ENCODE measurements around the gene ARHGAP42.

Gene ARHGAP42

DNA sequence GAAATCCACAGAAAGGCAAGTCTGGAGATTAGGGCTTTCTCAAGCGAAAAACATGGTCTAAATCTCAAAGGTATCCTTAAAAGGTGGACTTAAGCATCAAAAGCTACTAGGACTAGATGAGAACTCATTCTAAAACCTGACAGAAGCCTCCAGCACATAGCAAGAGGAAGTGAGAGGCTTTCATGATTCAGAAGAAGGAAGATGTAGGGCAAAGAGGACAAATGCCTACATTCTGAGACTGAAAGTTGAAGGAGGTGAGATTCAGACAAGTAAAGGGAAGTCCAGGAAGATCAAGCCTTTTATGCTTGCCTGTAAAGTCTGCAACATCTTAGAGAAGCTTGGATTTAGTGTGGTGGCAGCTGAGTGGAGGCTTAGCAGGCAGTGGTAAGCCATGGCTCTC is 343.6 kb downstream of the ARHGAP42 start:
- Histone ChIP-seq H4K20me1 (ENCODE audit: insufficient read depth, low read length) (no peaks in the 10 kb centered on the region), H3K79me2 (ENCODE audit: insufficient read depth, low read length) (no peaks in the 10 kb centered on the region), H3F3A (ENCODE audit: insufficient read depth, low read length) (no peaks in the 10 kb centered on the region), H3K4me2 (ENCODE audit: low read length) (no peak overlapping the region), H3K36me3 (ENCODE audit: insufficient read depth, low read length) (no peaks in the 10 kb centered on the region), H2AFZ (ENCODE audit: low read length) (no peak overlapping the region), H3K9me3 (ENCODE audit: low read length) (no peaks in the 10 kb centered on the region), H3K27ac (ENCODE audit: low read depth, low read length, poor library complexity, severe bottlenecking) (no peak overlapping the region), H3K4me1 (ENCODE audit: insufficient read depth, low read length, severe bottlenecking) (no peaks in the 10 kb centered on the region), H3K27me3 (ENCODE audit: insufficient read depth, low read length) (no peaks in the 10 kb centered on the region), H3K9me2 (ENCODE audit: low read depth, low read length) (no peaks in the 10 kb centered on the region), H3K4me3 (ENCODE audit: low read depth, low read length, poor library complexity, severe bottlenecking) (no peak overlapping the region), H3K9ac (ENCODE audit: low read length) (no peak overlapping the region)
- no peak for TF ChIP-seq EZH2 (IDR thresholded peaks at IDR 0.05; ENCODE audit: borderline replicate concordance, low read length)
- TF ChIP-seq, protein P1, sequence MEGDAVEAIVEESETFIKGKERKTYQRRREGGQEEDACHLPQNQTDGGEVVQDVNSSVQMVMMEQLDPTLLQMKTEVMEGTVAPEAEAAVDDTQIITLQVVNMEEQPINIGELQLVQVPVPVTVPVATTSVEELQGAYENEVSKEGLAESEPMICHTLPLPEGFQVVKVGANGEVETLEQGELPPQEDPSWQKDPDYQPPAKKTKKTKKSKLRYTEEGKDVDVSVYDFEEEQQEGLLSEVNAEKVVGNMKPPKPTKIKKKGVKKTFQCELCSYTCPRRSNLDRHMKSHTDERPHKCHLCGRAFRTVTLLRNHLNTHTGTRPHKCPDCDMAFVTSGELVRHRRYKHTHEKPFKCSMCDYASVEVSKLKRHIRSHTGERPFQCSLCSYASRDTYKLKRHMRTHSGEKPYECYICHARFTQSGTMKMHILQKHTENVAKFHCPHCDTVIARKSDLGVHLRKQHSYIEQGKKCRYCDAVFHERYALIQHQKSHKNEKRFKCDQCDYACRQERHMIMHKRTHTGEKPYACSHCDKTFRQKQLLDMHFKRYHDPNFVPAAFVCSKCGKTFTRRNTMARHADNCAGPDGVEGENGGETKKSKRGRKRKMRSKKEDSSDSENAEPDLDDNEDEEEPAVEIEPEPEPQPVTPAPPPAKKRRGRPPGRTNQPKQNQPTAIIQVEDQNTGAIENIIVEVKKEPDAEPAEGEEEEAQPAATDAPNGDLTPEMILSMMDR (IDR thresholded peaks at IDR 0.05; ENCODE audit: low read length): no peak

DNA sequence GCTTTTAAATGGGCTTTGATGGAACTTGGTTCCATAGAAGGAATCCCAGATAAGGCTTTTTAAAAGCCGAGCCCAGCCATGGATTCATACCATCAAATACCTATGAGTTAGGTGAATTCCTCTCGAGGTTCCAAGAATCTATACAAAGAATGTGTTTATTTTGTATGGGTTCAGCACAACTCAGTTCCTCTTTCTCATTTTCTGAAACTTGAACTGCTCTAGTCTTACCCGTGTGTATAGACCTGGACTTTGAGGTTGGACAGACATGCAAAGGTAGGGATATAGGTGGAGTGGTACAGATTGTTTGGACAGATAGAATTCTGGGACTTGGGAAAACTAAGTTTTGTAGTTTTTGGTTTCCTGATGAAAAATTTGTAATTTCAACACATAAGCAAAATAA is 344.6 kb downstream of the ARHGAP42 start:
- Histone ChIP-seq H3K4me2 (ENCODE audit: low read length) (no peak overlapping the region), H2AFZ (ENCODE audit: low read length) (no peak overlapping the region), H3K9me2 (ENCODE audit: low read depth, low read length) (no peaks in the 10 kb centered on the region), H3K27ac (ENCODE audit: low read depth, low read length, poor library complexity, severe bottlenecking) (no peak overlapping the region), H3K79me2 (ENCODE audit: insufficient read depth, low read length) (no peaks in the 10 kb centered on the region), H3K9ac (ENCODE audit: low read length) (no peak overlapping the region), H3K4me1 (ENCODE audit: insufficient read depth, low read length, severe bottlenecking) (no peaks in the 10 kb centered on the region), H3K27me3 (ENCODE audit: insufficient read depth, low read length) (no peaks in the 10 kb centered on the region), H4K20me1 (ENCODE audit: insufficient read depth, low read length) (no peaks in the 10 kb centered on the region), H3K36me3 (ENCODE audit: insufficient read depth, low read length) (no peaks in the 10 kb centered on the region), H3K4me3 (ENCODE audit: low read depth, low read length, poor library complexity, severe bottlenecking) (no peak overlapping the region), H3K9me3 (ENCODE audit: low read length) (no peaks in the 10 kb centered on the region), H3F3A (ENCODE audit: insufficient read depth, low read length) (no peaks in the 10 kb centered on the region)
- TF ChIP-seq EZH2 (IDR thresholded peaks at IDR 0.05; ENCODE audit: borderline replicate concordance, low read length): no peak
- TF ChIP-seq, protein P1 (IDR thresholded peaks at IDR 0.05; ENCODE audit: low read length): no peak

DNA sequence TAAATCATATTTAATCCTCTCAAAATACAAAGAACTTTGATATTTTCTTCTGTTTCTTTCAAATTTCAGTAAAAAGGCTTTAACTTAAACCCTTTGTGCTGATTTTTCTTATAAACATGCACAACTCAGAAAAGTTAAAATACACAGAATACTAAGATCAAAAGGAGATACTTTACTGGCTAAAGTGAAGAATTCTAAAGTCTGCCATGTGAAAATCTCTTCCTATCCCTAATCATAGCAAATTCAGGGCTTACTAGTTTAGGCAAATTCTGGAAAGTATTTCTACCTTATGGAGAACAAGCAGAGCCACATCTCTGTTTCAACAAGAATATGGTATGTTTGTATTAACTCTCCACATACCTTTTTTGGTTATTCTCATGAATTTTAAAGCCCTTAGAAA is 345.9 kb downstream of the ARHGAP42 start:
- H3K9me3 ChIP-seq (ENCODE audit: low read length): no peaks in the 10 kb centered on the region
- no peak overlapping the region for H3K4me2 ChIP-seq (ENCODE audit: low read length)
- no peak overlapping the region for H3K27ac ChIP-seq (ENCODE audit: low read depth, low read length, poor library complexity, severe bottlenecking)
- H3F3A ChIP-seq (ENCODE audit: insufficient read depth, low read length): no peaks in the 10 kb centered on the region
- no peak for TF ChIP-seq EZH2 (IDR thresholded peaks at IDR 0.05; ENCODE audit: borderline replicate concordance, low read length)
- TF ChIP-seq, protein P1 (IDR thresholded peaks at IDR 0.05; ENCODE audit: low read length): no peak
- no peak overlapping the region for H3K4me3 ChIP-seq (ENCODE audit: low read depth, low read length, poor library complexity, severe bottlenecking)
- no peaks in the 10 kb centered on the region for H4K20me1 ChIP-seq (ENCODE audit: insufficient read depth, low read length)
- no peaks in the 10 kb centered on the region for H3K79me2 ChIP-seq (ENCODE audit: insufficient read depth, low read length)
- no peak overlapping the region for H2AFZ ChIP-seq (ENCODE audit: low read length)
- H3K27me3 ChIP-seq (ENCODE audit: insufficient read depth, low read length): no peaks in the 10 kb centered on the region
- H3K9me2 ChIP-seq (ENCODE audit: low read depth, low read length): no peaks in the 10 kb centered on the region
- H3K36me3 ChIP-seq (ENCODE audit: insufficient read depth, low read length): no peaks in the 10 kb centered on the region
- H3K4me1 ChIP-seq (ENCODE audit: insufficient read depth, low read length, severe bottlenecking): no peaks in the 10 kb centered on the region
- H3K9ac ChIP-seq (ENCODE audit: low read length): no peak overlapping the region

Measured in OCI-LY1 (cell line).